ENCODE results near the gene PGM1. TPM values are rescaled to one million over a fixed set of nuclear protein-coding genes. Genes with fewer than 3 reads are reported as not detected.

Gene PGM1
- total RNA-seq, 1 experiment from 2014 or later, result 10.7 TPM

DNA sequence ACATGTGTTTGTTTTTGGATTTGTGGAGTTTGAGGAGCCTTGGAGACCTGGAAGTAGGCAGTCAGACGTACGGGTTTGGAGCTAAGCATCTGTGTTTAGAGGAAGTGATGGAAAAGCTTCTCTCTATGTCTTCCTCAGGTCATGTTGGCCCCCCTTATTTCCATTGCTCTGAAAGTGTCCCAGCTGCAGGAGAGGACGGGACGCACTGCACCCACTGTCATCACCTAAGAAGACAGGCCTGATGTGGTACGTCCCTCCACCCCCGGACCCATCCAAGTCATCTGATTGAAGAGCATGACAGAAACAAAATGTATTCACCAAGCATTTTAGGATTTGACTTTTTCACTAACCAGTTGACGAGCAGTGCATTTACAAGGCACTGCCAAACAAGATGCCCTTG lies 66.2 kb downstream of the PGM1 start:
- no peaks in the 10 kb centered on the region for H3K27me3 ChIP-seq (replicated peaks; ENCODE audit: insufficient read depth, low read depth, low read length, poor library complexity)
- no peak overlapping the region for H3K27ac ChIP-seq (ENCODE audit: low read depth, low read length, poor library complexity, severe bottlenecking)
- DNase-seq (ENCODE audit: low spot score), result no peak
- H3K4me1 ChIP-seq (ENCODE audit: insufficient read depth, low read length, poor library complexity, severe bottlenecking), result no peaks in the 10 kb centered on the region
- ChIA-PET CTCF (no interaction called here), POLR2A (ENCODE audit: low non-redundant PET) (no interaction called here)
- H3K9me3 ChIP-seq (ENCODE audit: low read depth, low read length, poor library complexity, severe bottlenecking), result no peaks in the 10 kb centered on the region
- no peak for TF ChIP-seq EZH2 (IDR thresholded peaks at IDR 0.05; ENCODE audit: borderline replicate concordance, low read depth, low read length, poor library complexity, severe bottlenecking)
- TF ChIP-seq, protein P1, sequence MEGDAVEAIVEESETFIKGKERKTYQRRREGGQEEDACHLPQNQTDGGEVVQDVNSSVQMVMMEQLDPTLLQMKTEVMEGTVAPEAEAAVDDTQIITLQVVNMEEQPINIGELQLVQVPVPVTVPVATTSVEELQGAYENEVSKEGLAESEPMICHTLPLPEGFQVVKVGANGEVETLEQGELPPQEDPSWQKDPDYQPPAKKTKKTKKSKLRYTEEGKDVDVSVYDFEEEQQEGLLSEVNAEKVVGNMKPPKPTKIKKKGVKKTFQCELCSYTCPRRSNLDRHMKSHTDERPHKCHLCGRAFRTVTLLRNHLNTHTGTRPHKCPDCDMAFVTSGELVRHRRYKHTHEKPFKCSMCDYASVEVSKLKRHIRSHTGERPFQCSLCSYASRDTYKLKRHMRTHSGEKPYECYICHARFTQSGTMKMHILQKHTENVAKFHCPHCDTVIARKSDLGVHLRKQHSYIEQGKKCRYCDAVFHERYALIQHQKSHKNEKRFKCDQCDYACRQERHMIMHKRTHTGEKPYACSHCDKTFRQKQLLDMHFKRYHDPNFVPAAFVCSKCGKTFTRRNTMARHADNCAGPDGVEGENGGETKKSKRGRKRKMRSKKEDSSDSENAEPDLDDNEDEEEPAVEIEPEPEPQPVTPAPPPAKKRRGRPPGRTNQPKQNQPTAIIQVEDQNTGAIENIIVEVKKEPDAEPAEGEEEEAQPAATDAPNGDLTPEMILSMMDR (conservative IDR thresholded peaks at IDR 0.05; ENCODE audit: low read depth, low read length), result no peak
- H3K4me3 ChIP-seq (ENCODE audit: low read depth, low read length, poor library complexity, severe bottlenecking), result no peak overlapping the region
- intact Hi-C loops (cut with micrococcal nuclease; ENCODE audit: unreplicated experiment), result no loop called here
- BruUV-seq (replicated peaks), result no TSS peak
- H3K36me3 ChIP-seq (ENCODE audit: insufficient read depth, low read length, poor library complexity, severe bottlenecking), result no peaks in the 10 kb centered on the region

DNA sequence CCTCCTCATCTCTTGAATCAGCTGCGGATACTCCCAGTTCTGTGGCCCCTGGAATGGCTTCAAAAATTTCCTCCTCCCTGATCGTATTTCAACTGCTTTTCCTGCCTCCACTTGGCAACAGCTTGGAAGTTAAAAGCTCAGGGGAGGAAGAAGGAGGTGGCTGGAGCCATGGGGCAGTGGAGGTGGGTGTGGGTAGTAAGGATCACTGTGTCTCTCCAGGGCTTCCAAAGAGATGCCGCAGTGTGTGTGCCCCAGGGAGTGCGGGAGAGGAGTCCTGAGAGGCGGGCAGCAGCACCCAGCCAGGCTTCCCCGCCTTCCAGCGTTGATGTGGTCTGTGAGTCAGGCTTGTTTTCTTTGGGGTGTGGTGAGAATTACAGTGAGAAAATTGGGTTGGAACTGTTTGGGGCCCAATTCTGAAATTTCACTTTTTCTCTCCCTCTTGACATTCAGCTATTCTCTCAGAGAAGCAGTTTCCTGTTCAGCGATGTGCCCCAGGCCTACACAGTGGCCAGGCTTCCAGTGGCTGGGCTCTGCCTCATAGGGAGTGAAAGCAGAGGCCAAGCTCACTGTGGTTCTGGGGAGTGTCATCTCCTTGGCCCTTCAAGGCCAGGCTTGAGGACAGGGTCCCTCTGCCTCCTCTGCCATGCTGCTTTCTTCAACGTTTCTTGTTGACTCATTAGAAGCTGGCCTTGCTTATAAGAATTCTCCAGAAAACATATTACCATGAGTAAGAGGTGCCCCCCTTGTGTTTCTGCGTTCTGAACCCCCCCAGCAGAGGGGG lies 69.0 kb downstream of the PGM1 start:
- no peak for DNase-seq (ENCODE audit: low spot score)
- intact Hi-C loops (cut with micrococcal nuclease; ENCODE audit: unreplicated experiment), result no loop called here
- Histone ChIP-seq H3K27me3 (replicated peaks; ENCODE audit: insufficient read depth, low read depth, low read length, poor library complexity) (no peaks in the 10 kb centered on the region), H3K27ac (ENCODE audit: low read depth, low read length, poor library complexity, severe bottlenecking) (no peak overlapping the region), H3K4me3 (ENCODE audit: low read depth, low read length, poor library complexity, severe bottlenecking) (no peak overlapping the region), H3K9me3 (ENCODE audit: low read depth, low read length, poor library complexity, severe bottlenecking) (no peaks in the 10 kb centered on the region), H3K4me1 (ENCODE audit: insufficient read depth, low read length, poor library complexity, severe bottlenecking) (no peaks in the 10 kb centered on the region), H3K36me3 (ENCODE audit: insufficient read depth, low read length, poor library complexity, severe bottlenecking) (no peaks in the 10 kb centered on the region)
- ChIA-PET CTCF (no interaction called here), POLR2A (ENCODE audit: low non-redundant PET) (no interaction called here)
- no peak for TF ChIP-seq EZH2 (IDR thresholded peaks at IDR 0.05; ENCODE audit: borderline replicate concordance, low read depth, low read length, poor library complexity, severe bottlenecking)
- TF ChIP-seq, protein P1 (conservative IDR thresholded peaks at IDR 0.05; ENCODE audit: low read depth, low read length), result no peak
- no TSS peak for BruUV-seq (replicated peaks)

DNA sequence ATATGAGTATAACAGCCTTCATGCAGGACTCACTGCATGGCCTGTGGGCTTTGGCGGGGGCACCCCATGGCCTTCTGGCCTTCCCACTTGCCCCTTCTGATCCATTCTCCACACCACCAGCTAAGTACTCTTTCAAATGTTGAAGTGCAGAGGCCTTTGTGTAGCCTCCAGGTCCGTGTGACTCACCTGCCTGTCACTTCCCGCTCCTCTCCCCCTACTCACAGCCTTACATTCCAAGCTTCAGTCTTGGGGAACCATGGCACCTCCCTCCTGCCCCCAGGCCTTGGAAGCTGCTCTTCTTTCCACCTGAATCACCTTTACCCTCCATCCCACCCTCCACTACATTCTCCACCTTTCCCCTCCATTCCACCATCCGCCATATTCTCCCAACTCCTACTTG lies 69.6 kb downstream of the PGM1 start:
- ChIA-PET CTCF (interaction anchor here (0.6 kb wide), 1 partner anchor 519 kb away, joined by 3 read pairs; no protein-coding TSS in a partner anchor), POLR2A (ENCODE audit: low non-redundant PET) (no interaction called here)
- Histone ChIP-seq H3K27ac (ENCODE audit: low read depth, low read length, poor library complexity, severe bottlenecking) (no peak overlapping the region), H3K4me1 (ENCODE audit: insufficient read depth, low read length, poor library complexity, severe bottlenecking) (no peaks in the 10 kb centered on the region), H3K9me3 (ENCODE audit: low read depth, low read length, poor library complexity, severe bottlenecking) (no peaks in the 10 kb centered on the region), H3K27me3 (replicated peaks; ENCODE audit: insufficient read depth, low read depth, low read length, poor library complexity) (no peaks in the 10 kb centered on the region), H3K36me3 (ENCODE audit: insufficient read depth, low read length, poor library complexity, severe bottlenecking) (no peaks in the 10 kb centered on the region), H3K4me3 (ENCODE audit: low read depth, low read length, poor library complexity, severe bottlenecking) (no peak overlapping the region)
- intact Hi-C loops (cut with micrococcal nuclease; ENCODE audit: unreplicated experiment), result no loop called here
- BruUV-seq (replicated peaks), result no TSS peak
- TF ChIP-seq, protein P1 (conservative IDR thresholded peaks at IDR 0.05; ENCODE audit: low read depth, low read length), result no peak
- no peak for TF ChIP-seq EZH2 (IDR thresholded peaks at IDR 0.05; ENCODE audit: borderline replicate concordance, low read depth, low read length, poor library complexity, severe bottlenecking)
- DNase-seq (ENCODE audit: low spot score), result no peak
